ENCODE results near the gene CHST8. TPM values are rescaled to one million over a fixed set of nuclear protein-coding genes. Genes with fewer than 3 reads are reported as not detected.

The CHST8 gene
- total RNA-seq, 1 experiment from 2014 or later, result 0.79 TPM

GRCh38 chr19:33800012-33800680, 178.4 kb downstream of the CHST8 start:
- in situ Hi-C loops (cut with HindIII; ENCODE audit: low pct_unique_long_range_greater_than_20kb, low sequenced_read_pairs), result no loop called here
- DNase-seq (ENCODE audit: low read depth, low spot score), result no peak

DNA sequence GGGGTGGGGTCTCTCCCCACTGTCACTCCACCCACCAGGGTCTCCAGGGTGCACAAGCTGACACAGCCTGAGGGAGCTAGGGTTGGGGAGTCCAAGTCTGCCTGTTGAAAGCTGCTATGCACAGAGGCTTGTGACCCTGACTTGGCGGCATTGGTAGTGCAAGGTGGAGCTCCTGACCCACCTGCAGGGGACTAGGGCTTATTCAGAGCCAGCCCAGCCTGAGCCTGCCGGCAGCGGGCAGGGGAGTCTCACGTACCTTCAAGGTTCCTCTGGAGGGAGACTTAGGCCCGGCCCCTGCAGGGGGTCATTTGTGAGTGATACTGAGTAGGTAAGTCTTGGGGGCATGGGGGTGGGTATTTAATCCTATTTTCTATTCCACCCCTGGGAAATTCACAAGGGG, 179.7 kb downstream of the CHST8 start:
- in situ Hi-C loops (cut with HindIII; ENCODE audit: low pct_unique_long_range_greater_than_20kb, low sequenced_read_pairs), result no loop called here
- DNase-seq (ENCODE audit: low read depth, low spot score), result no peak

GRCh38 chr19:33802001-33802400, 180.2 kb downstream of the CHST8 start:
- DNase-seq (ENCODE audit: low read depth, low spot score), result no peak
- in situ Hi-C loops (cut with HindIII; ENCODE audit: low pct_unique_long_range_greater_than_20kb, low sequenced_read_pairs), result no loop called here

DNA sequence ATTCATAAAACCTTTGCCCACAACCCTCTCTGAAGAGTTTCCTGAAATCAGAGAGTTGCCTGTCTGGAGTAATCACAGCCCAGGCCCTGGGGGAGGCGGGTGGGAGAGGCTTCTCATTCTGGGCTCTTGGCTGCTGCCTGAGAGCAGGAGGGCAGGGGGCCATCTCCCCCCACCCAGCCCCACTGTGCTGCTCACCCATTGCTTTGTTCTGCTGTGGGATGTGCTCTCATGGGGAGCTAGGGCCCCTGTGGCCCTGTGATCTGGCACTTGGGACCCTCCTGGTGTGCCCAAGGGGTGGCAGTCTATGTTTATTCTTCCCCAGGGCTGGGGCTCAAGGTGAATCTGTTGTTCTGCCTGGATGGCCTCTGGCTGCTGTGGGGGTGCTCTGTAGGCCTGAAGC, 181.0 kb downstream of the CHST8 start:
- in situ Hi-C loops (cut with HindIII; ENCODE audit: low pct_unique_long_range_greater_than_20kb, low sequenced_read_pairs), result no loop called here
- no peak for DNase-seq (ENCODE audit: low read depth, low spot score)

DNA sequence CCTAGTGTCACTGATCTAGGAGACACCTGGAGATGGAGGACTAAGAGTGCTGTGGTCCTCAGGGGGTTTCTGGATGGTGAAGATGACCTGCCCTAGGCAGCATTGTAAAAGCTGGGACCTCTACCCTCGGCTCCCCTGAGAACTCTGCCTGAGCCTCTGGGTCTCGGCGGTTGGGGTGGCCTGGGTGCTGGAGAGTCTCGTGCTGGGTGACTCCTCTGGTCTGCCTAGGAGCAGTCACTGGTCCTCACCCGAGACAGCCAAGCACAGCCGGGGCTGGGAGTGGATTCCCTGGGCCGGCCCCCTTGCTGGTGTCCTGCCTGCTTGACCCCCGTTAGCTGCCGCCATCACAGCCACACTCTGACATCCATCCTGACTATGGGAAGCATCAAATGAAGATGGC, 181.6 kb downstream of the CHST8 start:
- no peak for DNase-seq (ENCODE audit: low read depth, low spot score)
- in situ Hi-C loops (cut with HindIII; ENCODE audit: low pct_unique_long_range_greater_than_20kb, low sequenced_read_pairs), result no loop called here

DNA sequence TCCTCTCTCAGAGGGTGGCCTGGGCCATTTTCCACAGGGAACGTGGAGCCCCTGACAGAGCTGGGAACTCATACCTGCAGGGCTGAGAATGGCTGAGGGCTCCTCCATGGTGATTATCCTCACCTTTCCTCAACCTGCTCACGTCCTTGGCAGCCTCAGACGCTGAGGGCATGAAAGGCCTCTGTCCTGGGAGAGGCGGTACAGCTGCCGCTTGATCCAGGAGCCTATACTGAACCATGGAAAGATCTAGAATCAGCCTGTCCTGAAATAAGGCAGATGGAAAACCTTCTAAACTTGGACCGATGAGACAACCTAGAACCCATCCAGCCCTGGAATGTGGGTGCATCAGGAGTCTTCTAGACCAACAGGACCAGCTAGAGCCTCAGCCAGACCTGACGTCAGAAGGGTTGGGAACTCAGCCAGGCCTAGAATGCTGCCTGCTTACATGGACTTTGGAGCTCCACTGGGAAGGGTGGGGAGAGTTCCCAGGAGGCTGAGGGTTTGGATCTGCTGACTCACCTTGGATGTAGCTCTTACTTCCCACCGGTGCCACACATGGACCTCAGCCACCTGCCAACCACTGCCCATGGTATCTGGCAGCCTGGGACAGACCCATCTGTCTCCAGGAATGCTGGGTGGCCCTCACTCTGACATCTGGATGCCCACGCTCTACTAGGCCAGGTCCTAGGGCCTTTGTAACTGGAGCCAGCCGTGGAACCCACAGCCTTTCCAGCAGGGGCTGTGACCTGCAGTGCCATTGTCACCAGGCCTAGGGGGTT, 182.5 kb downstream of the CHST8 start:
- no peak for DNase-seq (ENCODE audit: low read depth, low spot score)
- in situ Hi-C loops (cut with HindIII; ENCODE audit: low pct_unique_long_range_greater_than_20kb, low sequenced_read_pairs), result no loop called here

DNA sequence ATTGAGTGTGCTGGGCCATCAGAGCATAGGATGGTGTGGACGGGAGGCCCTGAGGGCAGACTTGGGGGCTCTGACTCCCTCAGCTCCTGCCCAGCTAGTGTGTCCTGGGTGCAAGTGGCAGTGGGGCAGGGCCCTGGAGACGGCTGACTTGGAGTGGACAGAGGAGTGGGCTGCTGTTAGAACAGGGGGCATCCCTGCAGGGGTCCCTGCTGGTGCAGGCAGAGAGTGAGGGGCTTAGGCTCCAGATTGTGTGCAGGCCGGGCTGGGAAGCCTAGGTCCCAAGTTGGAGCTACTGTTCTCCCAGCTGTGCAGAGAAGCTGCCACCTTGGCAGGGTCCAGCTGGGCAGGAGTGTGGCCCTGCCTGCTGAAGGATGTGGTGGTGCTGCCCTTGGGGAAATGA, 183.6 kb downstream of the CHST8 start:
- DNase-seq (ENCODE audit: low read depth, low spot score), result no peak
- in situ Hi-C loops (cut with HindIII; ENCODE audit: low pct_unique_long_range_greater_than_20kb, low sequenced_read_pairs), result no loop called here

- DNase-seq (ENCODE audit: low read depth, low spot score), result no peak
- in situ Hi-C loops (cut with HindIII; ENCODE audit: low pct_unique_long_range_greater_than_20kb, low sequenced_read_pairs), result no loop called here
Measured at GRCh38 chr19:33805840-33806433, 184.2 kb downstream of the CHST8 start.

DNA sequence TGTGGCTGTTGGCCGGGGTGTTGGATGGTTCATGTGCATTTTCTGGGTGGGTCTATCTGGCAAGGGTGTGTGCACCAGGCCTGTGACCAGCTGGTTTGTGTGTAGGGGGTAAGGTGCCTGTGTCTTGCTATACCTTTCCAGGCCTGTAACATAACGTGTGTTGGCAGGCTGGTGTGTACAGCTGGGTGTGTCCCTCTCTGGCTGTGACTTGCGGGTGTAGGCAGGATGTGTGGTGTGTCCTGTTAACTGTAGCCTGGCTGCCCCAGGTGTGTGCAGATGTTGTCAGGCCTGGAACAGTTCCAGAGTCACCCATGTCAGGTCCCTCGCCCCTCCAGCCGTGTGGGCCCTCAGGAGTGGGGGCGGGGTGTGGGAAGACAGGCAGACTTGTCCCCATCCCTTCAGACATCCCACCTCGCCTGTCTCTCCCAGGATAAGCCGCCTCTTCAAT, 184.7 kb downstream of the CHST8 start:
- in situ Hi-C loops (cut with HindIII; ENCODE audit: low pct_unique_long_range_greater_than_20kb, low sequenced_read_pairs), result no loop called here
- DNase-seq (ENCODE audit: low read depth, low spot score), result no peak

DNA sequence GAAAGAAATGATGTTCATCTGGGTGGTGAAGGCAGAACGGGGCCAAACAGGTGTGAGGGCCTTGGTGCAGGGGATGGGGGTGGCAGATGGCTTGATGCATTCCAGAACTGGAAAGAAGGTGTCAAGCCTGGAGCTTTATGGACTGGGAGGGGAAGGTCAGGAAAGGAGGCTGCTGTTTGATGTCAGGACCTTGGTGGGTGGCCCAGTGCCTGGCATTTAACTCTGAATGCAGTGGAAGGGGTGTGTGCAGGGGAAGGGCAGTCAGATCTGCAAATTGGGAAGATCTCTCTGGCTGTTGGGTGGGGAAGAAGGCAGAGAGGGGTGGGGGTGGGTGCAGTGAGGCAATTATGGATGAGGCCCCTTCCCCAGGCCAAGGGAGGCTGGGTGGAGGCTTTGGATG, 186.6 kb downstream of the CHST8 start:
- DNase-seq (ENCODE audit: low read depth, low spot score), result no peak
- in situ Hi-C loops (cut with HindIII; ENCODE audit: low pct_unique_long_range_greater_than_20kb, low sequenced_read_pairs), result no loop called here

DNA sequence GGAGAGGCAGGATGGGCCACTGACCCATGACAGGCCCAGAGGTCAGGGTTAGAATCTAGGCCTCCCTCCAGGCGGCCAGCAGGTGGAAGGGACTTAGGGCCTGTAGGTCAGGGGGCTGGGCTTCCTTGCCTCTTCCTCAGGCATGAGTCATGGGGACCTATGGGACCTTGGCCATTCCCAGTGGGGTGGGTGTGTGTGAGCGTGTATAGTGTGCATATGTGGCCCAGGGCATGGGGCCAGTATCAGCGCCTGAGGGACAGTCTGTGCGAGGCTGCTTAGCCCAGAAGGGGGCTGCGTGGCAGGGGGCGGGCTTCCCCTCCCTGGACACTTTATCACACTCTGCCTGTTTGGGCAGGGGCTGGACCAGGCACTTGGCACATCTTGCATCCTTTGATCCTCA, 188.2 kb downstream of the CHST8 start:
- no peak for DNase-seq (ENCODE audit: low read depth, low spot score)
- in situ Hi-C loops (cut with HindIII; ENCODE audit: low pct_unique_long_range_greater_than_20kb, low sequenced_read_pairs), result no loop called here

DNA sequence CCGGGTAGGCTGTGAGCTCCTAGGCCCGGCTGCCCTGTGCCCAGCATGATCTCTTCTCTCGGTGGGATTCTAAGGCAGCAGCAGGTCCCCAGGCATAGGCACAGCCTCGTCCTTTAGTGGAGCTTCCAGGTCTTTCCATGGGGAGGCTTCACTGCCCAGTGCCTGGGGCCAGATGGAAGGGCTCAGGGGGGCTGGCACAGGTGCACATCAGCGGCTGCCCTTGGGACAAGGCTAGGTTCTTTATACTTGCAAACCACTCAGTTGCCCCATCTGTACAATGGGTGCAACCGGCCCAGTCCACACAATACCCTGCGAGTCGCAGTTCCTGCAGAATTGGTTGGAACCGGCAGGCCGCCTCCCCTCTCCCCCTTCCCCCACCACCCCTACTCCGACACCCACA, 189.1 kb downstream of the CHST8 start:
- DNase-seq (ENCODE audit: low read depth, low spot score), result no peak
- in situ Hi-C loops (cut with HindIII; ENCODE audit: low pct_unique_long_range_greater_than_20kb, low sequenced_read_pairs), result no loop called here

DNA sequence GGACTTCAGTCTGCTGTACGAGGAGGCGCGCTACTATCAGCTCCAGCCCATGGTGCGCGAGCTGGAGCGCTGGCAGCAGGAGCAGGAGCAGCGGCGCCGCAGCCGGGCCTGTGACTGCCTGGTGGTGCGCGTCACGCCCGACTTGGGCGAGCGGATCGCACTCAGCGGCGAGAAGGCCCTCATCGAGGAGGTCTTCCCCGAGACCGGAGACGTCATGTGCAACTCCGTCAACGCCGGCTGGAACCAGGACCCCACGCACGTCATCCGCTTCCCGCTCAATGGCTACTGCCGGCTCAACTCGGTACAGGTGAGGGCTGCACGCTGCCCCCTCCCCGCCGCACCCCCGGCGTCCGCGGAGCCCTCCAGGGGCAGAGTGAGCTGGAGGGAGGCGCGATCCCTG, 189.5 kb downstream of the CHST8 start:
- DNase-seq (ENCODE audit: low read depth, low spot score), result no peak
- in situ Hi-C loops (cut with HindIII; ENCODE audit: low pct_unique_long_range_greater_than_20kb, low sequenced_read_pairs), result no loop called here

GRCh38 chr19:33811736-33812387, 190.1 kb downstream of the CHST8 start:
- in situ Hi-C loops (cut with HindIII; ENCODE audit: low pct_unique_long_range_greater_than_20kb, low sequenced_read_pairs), result no loop called here
- DNase-seq (ENCODE audit: low read depth, low spot score), result no peak

DNA sequence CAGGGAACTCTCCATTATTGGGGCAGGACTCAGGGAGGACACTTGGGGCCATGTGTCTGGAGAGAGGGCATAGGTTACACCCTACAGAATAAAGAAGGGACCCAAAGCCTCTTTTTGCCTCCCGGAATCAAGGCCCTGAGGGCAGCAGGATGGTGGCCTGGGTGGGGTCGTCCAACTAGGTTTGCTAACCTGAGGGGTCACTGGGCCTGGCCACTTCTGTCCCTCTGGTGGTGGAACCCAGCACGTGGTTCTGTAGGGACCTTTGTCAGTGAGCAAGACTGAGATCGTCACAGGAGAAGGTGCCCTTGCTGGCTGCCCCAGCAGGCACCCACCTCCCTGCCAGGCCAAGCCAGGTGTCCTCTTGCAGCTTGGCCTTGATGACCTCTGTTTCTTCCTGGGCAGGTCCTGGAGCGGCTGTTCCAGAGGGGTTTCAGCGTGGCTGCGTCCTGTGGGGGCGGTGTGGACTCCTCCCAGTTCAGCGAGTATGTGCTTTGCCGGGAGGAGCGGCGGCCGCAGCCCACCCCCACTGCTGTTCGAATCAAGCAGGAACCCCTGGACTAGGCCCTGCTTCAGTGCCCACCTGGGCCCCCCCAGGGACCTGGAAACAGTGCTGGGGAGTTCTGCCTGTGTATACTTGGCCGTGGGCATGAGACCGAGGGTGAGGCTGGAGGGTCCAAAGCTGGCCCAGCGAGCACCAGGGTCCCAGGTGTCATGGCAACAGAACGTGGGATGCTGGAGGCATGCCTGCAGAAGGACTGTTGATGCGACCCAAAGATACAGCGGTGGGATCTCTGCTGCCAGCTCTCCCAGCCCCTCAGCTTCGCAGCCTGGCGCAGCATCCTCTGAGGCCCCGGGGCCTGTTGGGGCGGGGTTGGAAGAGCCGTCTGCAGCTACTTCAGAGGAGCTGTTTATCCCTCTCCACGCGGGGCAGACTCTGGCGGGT, 190.9 kb downstream of the CHST8 start:
- in situ Hi-C loops (cut with HindIII; ENCODE audit: low pct_unique_long_range_greater_than_20kb, low sequenced_read_pairs), result no loop called here

DNA sequence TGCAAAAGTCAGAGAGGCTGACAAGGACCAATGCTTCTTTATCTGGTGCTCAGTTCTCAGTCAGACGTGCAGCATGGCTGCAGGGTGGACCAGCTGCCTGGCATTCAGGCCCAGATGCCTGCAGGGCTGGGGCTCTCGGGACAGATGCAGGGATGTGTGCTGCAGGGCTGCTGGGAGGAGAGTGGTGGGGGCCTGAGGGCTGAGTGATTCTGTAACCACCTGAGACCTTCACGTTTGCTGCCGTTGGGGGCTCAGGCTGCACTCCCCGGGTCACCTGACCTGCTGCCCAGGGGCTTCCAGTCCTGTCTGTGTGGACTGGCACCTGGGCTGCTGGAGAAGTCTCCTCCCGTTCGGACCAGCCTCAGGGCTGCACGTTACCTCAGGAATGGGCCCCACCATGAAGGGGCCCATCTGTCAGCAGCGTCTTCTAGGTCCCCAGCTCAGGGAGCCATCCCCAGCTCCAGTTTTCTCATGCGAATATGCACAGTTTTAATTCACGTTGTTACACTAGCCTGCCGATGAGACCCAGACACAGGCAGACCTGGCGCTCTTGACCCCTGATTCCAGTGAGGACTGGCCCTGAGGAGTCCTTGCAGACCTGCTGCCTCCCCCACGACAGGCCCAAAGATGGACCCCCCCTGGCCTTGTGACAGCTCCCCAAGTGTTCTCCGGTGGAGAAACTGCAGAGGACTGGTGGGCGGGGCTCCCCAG, 191.8 kb downstream of the CHST8 start:
- in situ Hi-C loops (cut with HindIII; ENCODE audit: low pct_unique_long_range_greater_than_20kb, low sequenced_read_pairs), result no loop called here
- DNase-seq (ENCODE audit: low read depth, low spot score), result no peak

More for the DNA sequence above, 190.9 kb downstream of the CHST8 start:
- DNase-seq (ENCODE audit: low read depth, low spot score), result no peak

Data from SK-MEL-5 (cell line).